BLaER1 treated with 17β-estradiol and CSF1 and Interleukin-3, amounts not matched to agents 10 nM and 100 nM (cell line): ENCODE measurements around the gene ST14.

Source experiments
- H3K27ac ChIP-seq, 11 experiments: shearing (Covaris generic); formaldehyde crosslinking; 2 replicates each; pipeline ENCODE4 v1.8.1; 2022
- H3K27me3 ChIP-seq, 11 experiments: shearing (Covaris generic); formaldehyde crosslinking; 2 replicates each; pipeline ENCODE4 v1.8.1; 2022
- H3K36me3 ChIP-seq, 11 experiments: shearing (Covaris generic); formaldehyde crosslinking; 2 replicates each; pipeline ENCODE4 v1.8.1; 2022
- H3K4me1 ChIP-seq, 10 experiments: shearing (Covaris generic); formaldehyde crosslinking; 2 replicates each; pipeline ENCODE4 v1.8.1; 2022
- H3K4me2 ChIP-seq, 11 experiments: shearing (Covaris generic); formaldehyde crosslinking; 2 replicates each; pipeline ENCODE4 v1.8.1; 2022
- H3K4me3 ChIP-seq, 10 experiments: shearing (Covaris generic); formaldehyde crosslinking; 2 replicates each; pipeline ENCODE4 v1.8.1; 2022
- H3K9ac ChIP-seq, 11 experiments: shearing (Covaris generic); formaldehyde crosslinking; 2 replicates each; pipeline ENCODE4 v1.8.1; 2022
- H3K9me3 ChIP-seq, 11 experiments: shearing (Covaris generic); formaldehyde crosslinking; replicated peaks in 1 of 11; 2 replicates each; pipeline ENCODE4 v1.8.1; 2022
- H4K20me1 ChIP-seq, 11 experiments: shearing (Covaris generic); formaldehyde crosslinking; 2 replicates each; pipeline ENCODE4 v1.8.1; 2022
- Cebpa-rat ChIP-seq, 11 experiments: shearing (Covaris generic); IDR thresholded peaks; 2 replicates each; pipeline ENCODE4 v1.8.1; 2022

The ST14 gene

GRCh38 chr11:130215531-130216220 is 56.1 kb downstream of the ST14 start:
- H3K27me3 ChIP-seq: no peaks in the 10 kb centered on the region
- no peaks in the 10 kb centered on the region for H3K4me1 ChIP-seq
- no peak overlapping the region for H3K27ac ChIP-seq
- peaks cover 0 to 8% (median 0%) of the 10 kb centered on the region in 11 experiments; a peak in 2 of 22 replicates for H4K20me1 ChIP-seq
- no peak overlapping the region for H3K4me2 ChIP-seq
- no peak for TF ChIP-seq Cebpa-rat (IDR thresholded peaks at IDR 0.05)
- H3K36me3 ChIP-seq: no peaks in the 10 kb centered on the region
- no peak overlapping the region for H3K9ac ChIP-seq
- no peak overlapping the region for H3K4me3 ChIP-seq
- H3K9me3 ChIP-seq: no peaks in the 10 kb centered on the region

DNA sequence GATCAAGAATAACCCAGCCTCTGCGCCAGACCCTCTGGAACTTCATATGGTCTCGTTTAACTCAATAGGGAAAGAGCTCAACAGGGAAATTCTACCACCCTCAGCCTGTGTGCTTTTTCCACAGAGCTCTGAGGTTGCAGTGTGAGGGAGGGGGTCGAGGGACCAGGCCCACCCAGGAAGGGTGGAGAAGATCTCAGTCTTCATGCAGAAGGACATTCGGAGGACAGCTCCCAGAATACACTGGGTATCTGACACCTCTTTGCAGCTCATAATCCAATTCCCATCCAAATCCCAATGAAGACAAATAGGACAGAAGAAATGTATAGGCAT is 56.6 kb downstream of the ST14 start:
- no peak for TF ChIP-seq Cebpa-rat (IDR thresholded peaks at IDR 0.05)

DNA sequence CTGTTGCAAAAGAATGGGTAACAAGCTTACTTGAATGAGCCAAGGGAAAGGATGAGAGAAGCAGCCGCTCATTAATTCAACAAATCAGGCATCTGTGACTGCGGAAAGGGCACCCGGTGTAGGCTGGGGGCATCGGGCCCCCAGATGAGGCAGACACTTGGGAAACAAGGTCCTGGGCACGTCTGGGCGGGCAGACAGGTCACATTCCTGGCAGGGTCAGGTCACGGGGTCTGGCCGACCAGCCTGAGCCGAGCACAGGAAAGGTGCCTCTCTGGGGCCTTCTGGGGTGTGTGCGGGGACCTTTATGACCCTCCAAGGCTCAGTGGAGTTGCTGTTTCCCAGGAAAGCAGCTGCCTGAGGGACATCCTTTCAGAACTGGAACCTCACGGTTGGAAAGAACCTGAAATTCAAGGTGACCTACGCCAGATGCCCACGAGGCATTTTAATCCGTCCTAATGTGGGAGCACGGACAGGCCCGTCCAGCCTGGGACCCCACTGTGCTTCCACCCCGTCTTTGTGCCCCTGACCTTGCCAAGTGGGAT is 57.1 kb downstream of the ST14 start:
- H4K20me1 ChIP-seq: peaks cover 0 to 8% (median 0%) of the 10 kb centered on the region in 11 experiments; a peak in 2 of 22 replicates
- H3K9ac ChIP-seq: no peak overlapping the region

More for the DNA sequence above, 56.6 kb downstream of the ST14 start:
- Histone ChIP-seq H3K9ac (no peak overlapping the region), H3K9me3 (no peaks in the 10 kb centered on the region), H3K4me3 (no peak overlapping the region), H3K27me3 (no peaks in the 10 kb centered on the region), H3K27ac (no peak overlapping the region), H3K4me2 (no peak overlapping the region), H3K4me1 (no peaks in the 10 kb centered on the region), H4K20me1 (peaks cover 0 to 8% (median 0%) of the 10 kb centered on the region in 11 experiments; a peak in 2 of 22 replicates), H3K36me3 (no peaks in the 10 kb centered on the region)

GRCh38 chr11:130217133-130218031 is 57.8 kb downstream of the ST14 start:
- no peaks in the 10 kb centered on the region for H3K9me3 ChIP-seq
- no peaks in the 10 kb centered on the region for H3K27me3 ChIP-seq
- H3K9ac ChIP-seq: no peak overlapping the region
- no peak overlapping the region for H3K4me2 ChIP-seq
- no peak for TF ChIP-seq Cebpa-rat (IDR thresholded peaks at IDR 0.05)
- peaks cover 0 to 8% (median 0%) of the 10 kb centered on the region in 11 experiments; a peak in 2 of 22 replicates for H4K20me1 ChIP-seq
- no peak overlapping the region for H3K4me3 ChIP-seq
- H3K27ac ChIP-seq: no peak overlapping the region
- no peaks in the 10 kb centered on the region for H3K4me1 ChIP-seq
- H3K36me3 ChIP-seq: no peaks in the 10 kb centered on the region

More for the DNA sequence above, 57.1 kb downstream of the ST14 start:
- no peak for TF ChIP-seq Cebpa-rat (IDR thresholded peaks at IDR 0.05)
- Histone ChIP-seq H3K27ac (no peak overlapping the region), H3K4me1 (no peaks in the 10 kb centered on the region), H3K4me3 (no peak overlapping the region), H3K27me3 (no peaks in the 10 kb centered on the region), H3K9me3 (no peaks in the 10 kb centered on the region), H3K36me3 (no peaks in the 10 kb centered on the region), H3K4me2 (no peak overlapping the region)

- H3K36me3 ChIP-seq: no peaks in the 10 kb centered on the region
- TF ChIP-seq Cebpa-rat (IDR thresholded peaks at IDR 0.05): no peak
- no peaks in the 10 kb centered on the region for H3K4me1 ChIP-seq
- H3K9ac ChIP-seq: no peak overlapping the region
- no peaks in the 10 kb centered on the region for H3K27me3 ChIP-seq
- no peaks in the 10 kb centered on the region for H3K9me3 ChIP-seq
- H3K4me2 ChIP-seq: no peak overlapping the region
- H3K4me3 ChIP-seq: no peak overlapping the region
- peaks cover 0 to 8% (median 0%) of the 10 kb centered on the region in 11 experiments; a peak in 2 of 22 replicates for H4K20me1 ChIP-seq
- no peak overlapping the region for H3K27ac ChIP-seq
Measured at GRCh38 chr11:130218501-130219070, 59.0 kb downstream of the ST14 start.

DNA sequence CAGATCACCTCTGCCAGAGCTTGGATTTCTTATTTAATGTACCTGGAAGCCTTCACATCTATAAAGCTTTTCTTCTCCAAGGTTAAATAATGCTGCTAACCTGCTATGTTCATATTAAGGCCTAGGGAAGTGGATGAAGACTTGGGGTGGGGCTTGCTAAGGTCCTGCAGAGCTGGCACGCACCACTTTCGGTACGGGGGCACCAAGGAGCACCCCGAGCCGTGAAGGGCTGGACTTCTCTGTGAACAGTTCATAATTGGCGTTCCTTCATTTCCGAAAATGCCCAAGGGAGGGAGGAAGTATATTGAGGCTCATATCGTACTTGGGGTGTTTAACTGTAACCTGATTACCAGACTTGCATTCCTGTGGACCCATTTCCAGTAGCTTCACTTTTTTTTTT is 59.6 kb downstream of the ST14 start:
- Histone ChIP-seq H3K27ac (no peak overlapping the region), H3K4me3 (no peak overlapping the region), H4K20me1 (peaks cover 0 to 8% (median 0%) of the 10 kb centered on the region in 11 experiments; a peak in 2 of 22 replicates), H3K4me2 (no peak overlapping the region), H3K4me1 (no peaks in the 10 kb centered on the region), H3K27me3 (no peaks in the 10 kb centered on the region), H3K36me3 (no peaks in the 10 kb centered on the region), H3K9me3 (no peaks in the 10 kb centered on the region), H3K9ac (no peak overlapping the region)
- no peak for TF ChIP-seq Cebpa-rat (IDR thresholded peaks at IDR 0.05)

GRCh38 chr11:130220311-130221035 is 60.9 kb downstream of the ST14 start:
- Histone ChIP-seq H3K27ac (no peak overlapping the region), H3K27me3 (no peaks in the 10 kb centered on the region), H3K4me2 (no peak overlapping the region), H3K36me3 (peaks cover 0 to 1% (median 0%) of the 10 kb centered on the region in 11 experiments; a peak in 1 of 22 replicates), H3K4me3 (no peak overlapping the region), H4K20me1 (peaks cover 0 to 3% (median 0%) of the 10 kb centered on the region in 11 experiments; a peak in 2 of 22 replicates), H3K9me3 (no peaks in the 10 kb centered on the region), H3K9ac (no peak overlapping the region), H3K4me1 (no peaks in the 10 kb centered on the region)
- TF ChIP-seq Cebpa-rat (IDR thresholded peaks at IDR 0.05): no peak

GRCh38 chr11:130223291-130223971 is 63.8 kb downstream of the ST14 start:
- H3K9ac ChIP-seq: no peak overlapping the region
- H4K20me1 ChIP-seq: no peaks in the 10 kb centered on the region
- H3K4me3 ChIP-seq: no peak overlapping the region
- no peak overlapping the region for H3K27ac ChIP-seq
- no peaks in the 10 kb centered on the region for H3K4me1 ChIP-seq
- peaks cover 0 to 6% (median 0%) of the 10 kb centered on the region in 11 experiments; a peak in 2 of 22 replicates for H3K36me3 ChIP-seq
- no peaks in the 10 kb centered on the region for H3K9me3 ChIP-seq
- no peaks in the 10 kb centered on the region for H3K27me3 ChIP-seq
- H3K4me2 ChIP-seq: no peak overlapping the region
- no peak for TF ChIP-seq Cebpa-rat (IDR thresholded peaks at IDR 0.05)
